Testis (tissue), 2 donors: Measurements from ENCODE around the gene KIAA0232.

Experiments
- CTCF ChIP-seq, 3 experiments: fragments of 450-650 bp in 2 of 3; fragments of 200-600 bp in 1 of 3; sonication (generic) in 1 of 3; IDR thresholded peaks; one replicate each; pipeline ENCODE4 v1.5.1; 2016 to 2019; ENCODE audit warnings: antibody characterized with exemption in 3 of 3, mild to moderate bottlenecking in 2 of 3, moderate library complexity in 1 of 3
- POLR2A ChIP-seq: fragments of 450-650 bp; IDR thresholded peaks from one replicate; pipeline ENCODE4 v1.6.1; 2017; ENCODE audit warnings: antibody characterized with exemption, mild to moderate bottlenecking, moderate library complexity

- TF ChIP-seq POLR2A = no peak
- TF ChIP-seq CTCF (IDR thresholded peaks at IDR 0.05) = no peak
Observed at GRCh38 chr4:6749340-6750171, 33.0 kb upstream of the KIAA0232 start.
